ENCODE measurements around the gene DACT3.

DACT3 gene

DNA sequence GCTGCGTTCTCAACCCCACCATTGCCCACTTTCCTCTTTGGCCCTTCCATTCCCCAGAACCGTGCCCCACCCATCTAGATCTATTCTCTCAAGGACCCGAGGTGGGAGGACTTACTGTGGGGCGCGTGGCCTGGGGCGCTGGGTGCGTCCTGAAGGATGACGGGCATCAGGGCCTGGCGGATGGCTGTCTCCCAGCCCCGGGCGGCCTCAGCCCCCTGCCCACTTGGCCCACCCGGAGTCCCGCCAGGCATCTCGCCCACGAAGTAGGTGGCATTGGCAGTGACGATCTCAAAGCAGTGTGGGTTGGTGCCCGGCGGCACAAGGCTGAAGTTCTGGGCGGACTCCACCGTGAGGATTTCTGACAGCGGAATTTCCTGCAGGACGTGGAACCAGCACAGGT, 32.8 kb upstream of the DACT3 start:
- peaks cover 0 to 6% of the 10 kb centered on the region in 2 donors for H3K4me1 ChIP-seq (ENCODE audit: control insufficient read depth in 2 of 2, insufficient read depth in 1 of 2, low read depth in 1 of 2, low read length in 2 of 2)
- H2BK15ac ChIP-seq (ENCODE audit: low read length), result no peak overlapping the region
- H3K79me1 ChIP-seq (ENCODE audit: low read depth, low read length), result no peaks in the 10 kb centered on the region
- no peak overlapping the region for H2BK12ac ChIP-seq (ENCODE audit: low read length)
- no peak overlapping the region for H2BK120ac ChIP-seq (ENCODE audit: low read depth, low read length)
- DNase-seq (ENCODE audit: low spot score), result no peak
- peaks cover 60 to 88% of the 10 kb centered on the region in 2 donors for H3K36me3 ChIP-seq (replicated peaks in 1 of 2; ENCODE audit: control insufficient read depth in 2 of 2, insufficient read depth in 2 of 2, low read length in 2 of 2)
- no peak overlapping the region for H3K4ac ChIP-seq (ENCODE audit: low read length)
- H3K27me3 ChIP-seq (ENCODE audit: control insufficient read depth in 3 of 3, insufficient read depth in 3 of 3, low read depth in 1 of 3, low read length in 3 of 3), result no peaks in the 10 kb centered on the region
- no peak overlapping the region for H3K4me3 ChIP-seq (ENCODE audit: low read length in 2 of 2)
- peaks cover 1 to 9% of the 10 kb centered on the region in 2 donors for H3K9me3 ChIP-seq (replicated peaks in 1 of 2; ENCODE audit: control insufficient read depth in 2 of 2, insufficient read depth in 1 of 2, low read depth in 1 of 2, low read length in 2 of 2)
- no peak overlapping the region for H2BK5ac ChIP-seq (ENCODE audit: low read length)
- H4K91ac ChIP-seq (ENCODE audit: low read depth, low read length, poor library complexity), result no peak overlapping the region
- H4K8ac ChIP-seq (ENCODE audit: low read depth, low read length), result no peak overlapping the region
- H2AK5ac ChIP-seq (ENCODE audit: low read depth, low read length), result no peak overlapping the region
- no peak overlapping the region for H2AFZ ChIP-seq (ENCODE audit: low read length)
- no peak overlapping the region for H3K18ac ChIP-seq (ENCODE audit: low read length)
- H3K4me2 ChIP-seq (ENCODE audit: insufficient read depth, low read length, poor library complexity, severe bottlenecking), result no peak overlapping the region
- H3K14ac ChIP-seq (ENCODE audit: low read length), result no peak overlapping the region
- no peak overlapping the region for H3K9ac ChIP-seq (ENCODE audit: low read depth, low read length, poor library complexity)
- H3K23ac ChIP-seq (ENCODE audit: low read depth, low read length, poor library complexity), result peak overlapping the region; percentile 27
- no peak overlapping the region for H3K27ac ChIP-seq (replicated peaks; ENCODE audit: low read length)
- no CpG with 5 or more reads among the region's 22 CpGs for WGBS, 2 donors (ENCODE audit: extremely low coverage in 2 of 2, insufficient read length in 2 of 2, insufficient replicate concordance in 1 of 2)

DNA sequence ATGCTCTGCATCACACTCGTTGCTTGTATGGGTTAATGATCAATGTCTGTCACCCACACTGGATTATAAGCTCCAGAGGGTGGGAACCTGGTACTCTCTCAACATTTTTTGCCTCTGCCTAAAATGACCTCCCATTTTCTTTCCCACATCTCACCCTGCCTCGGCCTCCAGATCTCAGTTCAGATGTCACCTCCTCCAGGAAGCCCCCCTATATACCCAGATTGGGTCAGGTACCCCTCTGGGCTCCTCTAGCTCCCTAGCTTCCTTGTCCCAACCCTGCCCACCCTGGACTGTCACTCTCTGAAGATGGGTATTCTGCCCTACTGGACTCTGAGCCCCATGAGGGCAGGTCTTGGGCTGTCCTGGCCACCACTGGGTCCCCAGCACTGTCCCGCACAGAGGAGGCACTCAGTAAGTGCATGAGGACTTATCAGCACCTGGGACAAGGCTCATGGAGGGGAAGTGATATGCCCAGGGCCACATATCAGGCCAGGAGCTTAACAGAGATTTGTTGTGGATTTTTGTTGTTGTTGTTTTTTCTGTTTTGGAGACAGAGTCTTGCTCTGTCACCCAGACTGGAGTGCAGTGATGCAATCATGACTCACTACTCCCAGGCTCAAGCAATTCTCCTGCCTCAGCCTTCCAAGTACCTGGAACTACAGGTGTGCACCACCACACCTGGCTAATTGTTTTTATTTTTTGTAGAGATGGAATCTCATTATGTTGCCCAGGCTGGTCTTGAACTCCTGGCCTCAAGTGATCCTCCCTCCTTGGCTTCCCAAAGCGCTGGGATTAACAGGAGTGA, 32.1 kb upstream of the DACT3 start:
- H2AFZ ChIP-seq (ENCODE audit: low read length), result no peak overlapping the region
- H2BK15ac ChIP-seq (ENCODE audit: low read length), result no peak overlapping the region
- H3K9ac ChIP-seq (ENCODE audit: low read depth, low read length, poor library complexity), result no peak overlapping the region
- peaks cover 0 to 6% of the 10 kb centered on the region in 2 donors for H3K4me1 ChIP-seq (ENCODE audit: control insufficient read depth in 2 of 2, insufficient read depth in 1 of 2, low read depth in 1 of 2, low read length in 2 of 2)
- no peak for DNase-seq (ENCODE audit: low spot score)
- no CpG with 5 or more reads among the region's 4 CpGs for WGBS, 2 donors (ENCODE audit: extremely low coverage in 2 of 2, insufficient read length in 2 of 2, insufficient replicate concordance in 1 of 2)
- H3K18ac ChIP-seq (ENCODE audit: low read length), result no peak overlapping the region
- H2BK12ac ChIP-seq (ENCODE audit: low read length), result no peak overlapping the region
- H4K8ac ChIP-seq (ENCODE audit: low read depth, low read length), result no peak overlapping the region
- H3K79me1 ChIP-seq (ENCODE audit: low read depth, low read length), result no peaks in the 10 kb centered on the region
- peaks cover 59 to 86% of the 10 kb centered on the region in 2 donors for H3K36me3 ChIP-seq (replicated peaks in 1 of 2; ENCODE audit: control insufficient read depth in 2 of 2, insufficient read depth in 2 of 2, low read length in 2 of 2)
- no peak overlapping the region for H4K91ac ChIP-seq (ENCODE audit: low read depth, low read length, poor library complexity)
- peak overlapping the region; percentile 11 for H3K23ac ChIP-seq (ENCODE audit: low read depth, low read length, poor library complexity)
- no peaks in the 10 kb centered on the region for H3K27me3 ChIP-seq (ENCODE audit: control insufficient read depth in 3 of 3, insufficient read depth in 3 of 3, low read depth in 1 of 3, low read length in 3 of 3)
- no peak overlapping the region for H3K4ac ChIP-seq (ENCODE audit: low read length)
- no peak overlapping the region for H3K4me2 ChIP-seq (ENCODE audit: insufficient read depth, low read length, poor library complexity, severe bottlenecking)
- H2BK5ac ChIP-seq (ENCODE audit: low read length), result no peak overlapping the region
- peaks cover 1 to 9% of the 10 kb centered on the region in 2 donors for H3K9me3 ChIP-seq (replicated peaks in 1 of 2; ENCODE audit: control insufficient read depth in 2 of 2, insufficient read depth in 1 of 2, low read depth in 1 of 2, low read length in 2 of 2)
- H3K14ac ChIP-seq (ENCODE audit: low read length), result no peak overlapping the region
- H2BK120ac ChIP-seq (ENCODE audit: low read depth, low read length), result no peak overlapping the region
- H2AK5ac ChIP-seq (ENCODE audit: low read depth, low read length), result no peak overlapping the region
- H3K4me3 ChIP-seq (ENCODE audit: low read length in 2 of 2), result no peak overlapping the region
- H3K27ac ChIP-seq (replicated peaks; ENCODE audit: low read length), result no peak overlapping the region

DNA sequence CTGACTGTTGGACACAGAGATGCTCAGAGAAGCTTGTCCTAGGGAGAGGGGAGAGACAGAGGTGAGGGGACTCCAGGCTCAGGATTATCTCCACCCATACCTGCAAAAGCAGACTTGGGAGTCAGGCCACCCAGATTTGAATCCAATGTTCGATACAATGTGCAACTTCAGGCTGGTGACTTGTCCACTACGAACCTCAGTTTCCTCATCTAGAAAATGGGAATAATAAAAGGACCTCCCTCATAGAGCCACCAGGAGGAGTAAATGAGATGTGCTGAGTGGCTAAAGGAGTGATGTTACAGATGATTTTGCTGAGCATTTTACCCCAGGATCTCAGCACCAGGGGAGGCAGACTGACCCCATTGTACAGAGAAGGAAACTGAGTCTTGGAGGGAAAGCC, 31.0 kb upstream of the DACT3 start:
- Histone ChIP-seq H3K4me2 (ENCODE audit: insufficient read depth, low read length, poor library complexity, severe bottlenecking) (no peak overlapping the region), H2BK12ac (ENCODE audit: low read length) (no peak overlapping the region), H3K9ac (ENCODE audit: low read depth, low read length, poor library complexity) (no peak overlapping the region), H2AK5ac (ENCODE audit: low read depth, low read length) (no peak overlapping the region), H3K18ac (ENCODE audit: low read length) (no peak overlapping the region), H3K27ac (replicated peaks; ENCODE audit: low read length) (no peak overlapping the region), H3K4ac (ENCODE audit: low read length) (no peak overlapping the region), H3K4me1 (ENCODE audit: control insufficient read depth in 2 of 2, insufficient read depth in 1 of 2, low read depth in 1 of 2, low read length in 2 of 2) (peaks cover 0 to under 1% of the 10 kb centered on the region in 2 donors), H3K9me3 (replicated peaks in 1 of 2; ENCODE audit: control insufficient read depth in 2 of 2, insufficient read depth in 1 of 2, low read depth in 1 of 2, low read length in 2 of 2) (peaks cover 1 to 9% of the 10 kb centered on the region in 2 donors), H2BK5ac (ENCODE audit: low read length) (no peak overlapping the region), H3K14ac (ENCODE audit: low read length) (no peak overlapping the region), H3K27me3 (ENCODE audit: control insufficient read depth in 3 of 3, insufficient read depth in 3 of 3, low read depth in 1 of 3, low read length in 3 of 3) (no peaks in the 10 kb centered on the region), H2BK15ac (ENCODE audit: low read length) (no peak overlapping the region), H4K91ac (ENCODE audit: low read depth, low read length, poor library complexity) (no peak overlapping the region), H3K4me3 (ENCODE audit: low read length in 2 of 2) (no peak overlapping the region), H3K79me1 (ENCODE audit: low read depth, low read length) (no peaks in the 10 kb centered on the region), H2AFZ (ENCODE audit: low read length) (no peak overlapping the region), H4K8ac (ENCODE audit: low read depth, low read length) (no peak overlapping the region), H2BK120ac (ENCODE audit: low read depth, low read length) (no peak overlapping the region), H3K36me3 (replicated peaks in 1 of 2; ENCODE audit: control insufficient read depth in 2 of 2, insufficient read depth in 2 of 2, low read length in 2 of 2) (peaks cover 67 to 90% of the 10 kb centered on the region in 2 donors), H3K23ac (ENCODE audit: low read depth, low read length, poor library complexity) (no peak overlapping the region)
- no peak for DNase-seq (ENCODE audit: low spot score)
- WGBS, 2 donors (ENCODE audit: extremely low coverage in 2 of 2, insufficient read length in 2 of 2, insufficient replicate concordance in 1 of 2), result no CpG with 5 or more reads among the region's 2 CpGs

DNA sequence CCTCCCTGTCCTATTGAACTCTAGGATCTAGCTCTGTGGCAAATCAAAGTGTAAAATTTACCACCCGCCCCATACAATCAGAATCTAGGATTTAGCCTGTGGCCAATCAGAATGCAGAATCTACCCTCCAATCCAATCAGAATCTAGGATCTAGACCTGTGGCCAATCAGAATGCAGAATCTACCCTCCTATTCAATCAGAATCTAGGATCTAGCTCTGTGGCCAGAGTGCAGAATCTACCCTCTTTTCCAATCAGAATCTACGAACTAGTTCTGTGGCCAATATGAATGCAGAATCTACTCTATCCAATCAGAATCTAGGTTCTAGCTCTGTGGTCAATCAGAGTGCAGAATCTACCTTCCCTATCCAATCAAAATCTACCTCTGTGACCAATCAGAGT, 30.1 kb upstream of the DACT3 start:
- no peak overlapping the region for H3K4me3 ChIP-seq (ENCODE audit: low read length in 2 of 2)
- H3K4me1 ChIP-seq (ENCODE audit: control insufficient read depth in 2 of 2, insufficient read depth in 1 of 2, low read depth in 1 of 2, low read length in 2 of 2), result no peaks in the 10 kb centered on the region
- H2BK5ac ChIP-seq (ENCODE audit: low read length), result no peak overlapping the region
- no peak overlapping the region for H4K8ac ChIP-seq (ENCODE audit: low read depth, low read length)
- WGBS, 2 donors (ENCODE audit: extremely low coverage in 2 of 2, insufficient read length in 2 of 2, insufficient replicate concordance in 1 of 2), result no CpG with 5 or more reads among the region's 2 CpGs
- H3K4me2 ChIP-seq (ENCODE audit: insufficient read depth, low read length, poor library complexity, severe bottlenecking), result no peak overlapping the region
- H2BK15ac ChIP-seq (ENCODE audit: low read length), result no peak overlapping the region
- H2AFZ ChIP-seq (ENCODE audit: low read length), result no peak overlapping the region
- DNase-seq (ENCODE audit: low spot score), result no peak
- H2BK120ac ChIP-seq (ENCODE audit: low read depth, low read length), result no peak overlapping the region
- H3K4ac ChIP-seq (ENCODE audit: low read length), result no peak overlapping the region
- no peaks in the 10 kb centered on the region for H3K79me1 ChIP-seq (ENCODE audit: low read depth, low read length)
- no peak overlapping the region for H2BK12ac ChIP-seq (ENCODE audit: low read length)
- no peak overlapping the region for H3K27ac ChIP-seq (replicated peaks; ENCODE audit: low read length)
- H4K91ac ChIP-seq (ENCODE audit: low read depth, low read length, poor library complexity), result no peak overlapping the region
- no peak overlapping the region for H3K23ac ChIP-seq (ENCODE audit: low read depth, low read length, poor library complexity)
- peaks cover 1 to 9% of the 10 kb centered on the region in 2 donors for H3K9me3 ChIP-seq (replicated peaks in 1 of 2; ENCODE audit: control insufficient read depth in 2 of 2, insufficient read depth in 1 of 2, low read depth in 1 of 2, low read length in 2 of 2)
- H3K9ac ChIP-seq (ENCODE audit: low read depth, low read length, poor library complexity), result no peak overlapping the region
- peaks cover 63 to 88% of the 10 kb centered on the region in 2 donors for H3K36me3 ChIP-seq (replicated peaks in 1 of 2; ENCODE audit: control insufficient read depth in 2 of 2, insufficient read depth in 2 of 2, low read length in 2 of 2)
- no peak overlapping the region for H3K14ac ChIP-seq (ENCODE audit: low read length)
- no peak overlapping the region for H2AK5ac ChIP-seq (ENCODE audit: low read depth, low read length)
- no peak overlapping the region for H3K18ac ChIP-seq (ENCODE audit: low read length)
- H3K27me3 ChIP-seq (ENCODE audit: control insufficient read depth in 3 of 3, insufficient read depth in 3 of 3, low read depth in 1 of 3, low read length in 3 of 3), result no peaks in the 10 kb centered on the region
